GM12891 (cell line): ENCODE data around the gene SLC22A4.

Experiments
- PAX5 ChIP-seq: IDR thresholded peaks from 2 replicates; pipeline ENCODE4 v1.6.1; 2011; ENCODE audit warnings: low read length, moderate library complexity, mild to moderate bottlenecking; ENCODE audit not compliant: insufficient read depth, severe bottlenecking
- POLR2A ChIP-seq: IDR thresholded peaks from 2 replicates; pipeline ENCODE4 v1.6.1; 2011; ENCODE audit warnings: low read depth, low read length, control low read depth
- POLR2AphosphoS5 ChIP-seq: IDR thresholded peaks from 2 replicates; pipeline ENCODE4 v1.6.1; 2011; ENCODE audit warnings: low read depth, low read length, control low read depth
- POU2F2 ChIP-seq: IDR thresholded peaks from 2 replicates; pipeline ENCODE4 v1.6.1; 2011; ENCODE audit warnings: low read depth, mild to moderate bottlenecking, control low read depth, low read length, moderate library complexity
- SPI1 ChIP-seq: IDR thresholded peaks from 2 replicates; pipeline ENCODE4 v1.6.1; 2011; ENCODE audit warnings: low read depth, low read length, control low read depth
- TAF1 ChIP-seq: IDR thresholded peaks from 2 replicates; pipeline ENCODE4 v1.6.1; 2011; ENCODE audit warnings: low read depth, low read length, control low read depth

GRCh38 chr5:132277256-132277655 lies 16.9 kb upstream of the SLC22A4 start:
- TF ChIP-seq POLR2A = no peak
- no peak for TF ChIP-seq POLR2AphosphoS5
- TF ChIP-seq SPI1 = no peak
- TF ChIP-seq PAX5 = no peak
- TF ChIP-seq TAF1 = no peak
- no peak for TF ChIP-seq POU2F2
